Embryonic facial prominence (tissue), 1 donor: ENCODE data around the gene BCL2L13.
"Not testable (repeated sequence)": the region's sequence is repeated elsewhere in the genome, so short reads cannot be mapped to it uniquely, and the experiment has no call there.

ENCODE experiments used
- DNase-seq: peaks from one replicate; pipeline ENCODE4 v3.0.0-alpha.2; 2016; ENCODE audit errors: extremely low spot score

Gene BCL2L13

GRCh38 chr22:17634696-17635095 lies 3.9 kb upstream of the BCL2L13 start:
- no peak for DNase-seq

- DNase-seq, result not testable (repeated sequence)
Observed at GRCh38 chr22:17636850-17637249, 1.7 kb upstream of the BCL2L13 start.

GRCh38 chr22:17637490-17638181 lies 921 bp upstream of the BCL2L13 start:
- no peak for DNase-seq

- peak; percentile 34 for DNase-seq
Observed at GRCh38 chr22:17638182-17638431, 450 bp upstream of the BCL2L13 start.

- peak; percentile 59 for DNase-seq
Observed at GRCh38 chr22:17639247-17639741, 737 bp downstream of the BCL2L13 start.

- DNase-seq, result no peak
Observed at GRCh38 chr22:17641269-17641668, 2.7 kb downstream of the BCL2L13 start.

GRCh38 chr22:17642357-17642756 lies 3.8 kb downstream of the BCL2L13 start:
- DNase-seq, result not testable (repeated sequence)

- no peak for DNase-seq
Observed at GRCh38 chr22:17647452-17647851, 8.9 kb downstream of the BCL2L13 start.

- DNase-seq, result no peak
Observed at GRCh38 chr22:17647991-17648390, 9.4 kb downstream of the BCL2L13 start.

GRCh38 chr22:17648569-17648968 lies 10.0 kb downstream of the BCL2L13 start:
- DNase-seq, result no peak

GRCh38 chr22:17655289-17655688 lies 16.7 kb downstream of the BCL2L13 start:
- DNase-seq, result no peak

GRCh38 chr22:17656870-17657395 lies 18.4 kb downstream of the BCL2L13 start:
- DNase-seq, result no peak

- no peak for DNase-seq
Observed at GRCh38 chr22:17664414-17665055, 26.0 kb downstream of the BCL2L13 start.

GRCh38 chr22:17665248-17665647 lies 26.7 kb downstream of the BCL2L13 start:
- no peak for DNase-seq

- DNase-seq, result no peak
Observed at GRCh38 chr22:17665854-17666253, 27.3 kb downstream of the BCL2L13 start.

GRCh38 chr22:17671521-17672092 lies 33.0 kb downstream of the BCL2L13 start:
- not testable (repeated sequence) for DNase-seq

- DNase-seq, result no peak
Observed at GRCh38 chr22:17672417-17672991, 33.9 kb downstream of the BCL2L13 start.

- DNase-seq, result no peak
Observed at GRCh38 chr22:17674152-17674551, 35.6 kb downstream of the BCL2L13 start.

GRCh38 chr22:17675584-17675983 lies 37.0 kb downstream of the BCL2L13 start:
- DNase-seq, result no peak

- no peak for DNase-seq
Observed at GRCh38 chr22:17678817-17679385, 40.3 kb downstream of the BCL2L13 start.

- DNase-seq, result no peak
Observed at GRCh38 chr22:17684245-17684644, 45.7 kb downstream of the BCL2L13 start.

- no peak for DNase-seq
Observed at GRCh38 chr22:17692841-17693240, 54.3 kb downstream of the BCL2L13 start.
